ENCODE measurements around the gene KCNN3.
A peak's percentile ranks its signal among the peaks of the same experiment; 100 is the strongest.

KCNN3 gene

GRCh38 chr1:154813846-154814505 lies 56.1 kb downstream of the KCNN3 start:
- no peak for DNase-seq

DNA sequence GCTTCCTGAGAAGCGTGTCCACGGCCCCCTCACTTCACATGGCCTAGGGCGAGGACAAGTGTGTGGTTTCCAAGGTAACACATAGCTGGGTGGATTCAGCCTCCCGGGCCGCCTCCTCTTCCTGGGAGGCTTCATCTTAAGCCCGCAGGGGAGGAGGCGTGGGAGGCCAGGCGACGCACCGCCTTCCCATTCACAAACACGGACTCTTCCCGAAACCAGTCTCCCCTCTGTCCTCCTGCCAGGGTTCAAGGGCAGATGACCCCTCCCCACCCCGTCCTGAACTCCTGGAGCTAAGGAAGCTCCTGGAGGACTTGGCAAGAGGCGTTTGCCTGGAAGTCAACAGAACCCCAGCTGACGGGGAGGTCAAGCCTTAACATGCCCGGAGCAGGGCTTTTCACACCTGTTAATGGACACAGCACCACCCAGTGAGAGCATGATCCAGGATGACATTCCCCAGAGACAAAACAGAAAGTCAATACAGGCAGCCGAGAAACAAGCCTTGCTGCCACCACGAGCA lies 56.7 kb downstream of the KCNN3 start:
- DNase-seq: no peak

GRCh38 chr1:154812877-154813276 lies 57.2 kb downstream of the KCNN3 start:
- no peak for DNase-seq

DNA sequence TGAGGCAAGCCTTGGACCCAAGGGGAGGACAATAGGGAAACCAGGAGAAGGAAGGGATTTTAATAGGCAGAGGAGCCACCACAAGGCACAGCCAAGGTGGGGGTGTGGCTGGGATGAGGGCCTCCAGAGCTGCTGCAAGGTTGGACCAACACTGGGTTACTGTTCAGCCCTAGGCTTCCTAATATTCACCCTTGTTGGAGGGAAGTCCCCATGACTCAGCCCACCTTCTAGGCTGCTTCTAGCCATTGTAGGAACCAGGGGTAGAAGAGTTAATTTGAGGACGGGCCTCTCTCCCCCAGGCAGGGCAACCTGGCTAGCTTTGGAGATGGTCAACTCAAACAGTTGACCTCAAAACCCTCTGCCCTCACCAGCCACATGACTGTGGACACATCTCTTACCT lies 59.5 kb downstream of the KCNN3 start:
- no peak for DNase-seq

- DNase-seq: no peak
Measured at GRCh38 chr1:154809436-154810413, 60.4 kb downstream of the KCNN3 start.

GRCh38 chr1:154808909-154809262 lies 61.2 kb downstream of the KCNN3 start:
- no peak for DNase-seq

GRCh38 chr1:154808261-154808908 lies 61.7 kb downstream of the KCNN3 start:
- no peak for DNase-seq

- DNase-seq: no peak
Measured at GRCh38 chr1:154807048-154807591, 63.0 kb downstream of the KCNN3 start.

DNA sequence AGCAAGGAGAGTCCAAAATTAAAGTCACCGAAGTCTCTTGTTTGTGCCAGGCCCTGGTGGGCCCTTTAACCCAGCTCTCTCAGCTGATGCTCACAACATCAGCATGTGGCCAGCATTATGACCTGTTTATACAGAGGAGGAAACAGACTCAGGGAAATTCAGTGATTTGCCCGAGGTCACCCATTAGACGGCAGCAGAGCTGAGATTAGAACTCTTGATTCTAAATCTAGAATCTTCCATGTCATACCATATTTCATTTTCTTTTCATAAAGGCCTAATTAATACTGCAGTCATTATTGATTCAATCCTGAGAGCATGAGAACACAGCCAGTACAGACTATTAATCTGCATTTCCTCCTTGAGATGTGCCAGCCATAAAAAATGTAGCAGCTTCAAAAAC lies 63.7 kb downstream of the KCNN3 start:
- DNase-seq: no peak

DNA sequence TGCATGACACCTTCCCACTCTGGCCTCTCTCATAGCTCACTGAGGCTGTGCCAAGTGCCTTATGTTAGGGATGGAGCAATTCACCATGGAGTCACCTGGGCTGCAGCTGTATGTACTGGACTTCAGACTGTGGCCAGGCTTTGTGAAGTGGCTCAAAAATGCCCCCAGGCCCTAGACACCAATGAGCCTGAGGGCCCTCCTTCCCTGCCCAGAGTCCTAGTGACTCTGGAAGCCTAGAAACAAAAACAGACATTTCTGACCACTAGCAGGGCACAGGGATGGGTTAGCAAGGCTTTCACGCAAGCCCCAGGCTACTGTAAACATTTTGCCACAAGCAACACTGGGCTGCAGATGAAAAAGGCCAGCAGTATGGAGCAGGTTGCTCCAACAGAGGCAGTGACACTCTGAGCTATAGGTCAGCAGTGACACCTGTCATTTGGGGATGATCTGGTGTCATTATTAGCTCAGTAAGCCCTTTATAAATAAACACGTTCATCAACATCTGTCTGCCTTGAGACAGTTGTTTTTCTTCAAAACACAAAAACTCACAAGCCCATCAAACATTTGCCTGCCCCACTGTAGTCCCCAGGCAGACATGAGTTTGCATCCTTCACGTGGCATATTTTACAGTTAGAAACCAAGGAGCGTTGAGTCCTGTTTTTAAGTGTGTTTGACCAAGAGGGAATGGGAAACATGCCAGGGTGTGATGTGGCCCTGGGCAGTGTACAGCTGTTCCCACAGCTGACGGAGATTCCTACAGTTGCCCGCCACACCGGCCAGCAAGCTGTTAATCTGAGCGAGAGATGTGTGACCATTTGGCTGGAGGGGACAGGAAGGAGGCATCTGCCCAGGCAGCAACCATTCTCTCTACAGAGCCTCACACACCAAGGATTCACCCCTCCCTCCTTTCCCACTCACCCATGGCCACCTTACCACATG lies 66.8 kb downstream of the KCNN3 start:
- peak; percentile 63 for DNase-seq

DNA sequence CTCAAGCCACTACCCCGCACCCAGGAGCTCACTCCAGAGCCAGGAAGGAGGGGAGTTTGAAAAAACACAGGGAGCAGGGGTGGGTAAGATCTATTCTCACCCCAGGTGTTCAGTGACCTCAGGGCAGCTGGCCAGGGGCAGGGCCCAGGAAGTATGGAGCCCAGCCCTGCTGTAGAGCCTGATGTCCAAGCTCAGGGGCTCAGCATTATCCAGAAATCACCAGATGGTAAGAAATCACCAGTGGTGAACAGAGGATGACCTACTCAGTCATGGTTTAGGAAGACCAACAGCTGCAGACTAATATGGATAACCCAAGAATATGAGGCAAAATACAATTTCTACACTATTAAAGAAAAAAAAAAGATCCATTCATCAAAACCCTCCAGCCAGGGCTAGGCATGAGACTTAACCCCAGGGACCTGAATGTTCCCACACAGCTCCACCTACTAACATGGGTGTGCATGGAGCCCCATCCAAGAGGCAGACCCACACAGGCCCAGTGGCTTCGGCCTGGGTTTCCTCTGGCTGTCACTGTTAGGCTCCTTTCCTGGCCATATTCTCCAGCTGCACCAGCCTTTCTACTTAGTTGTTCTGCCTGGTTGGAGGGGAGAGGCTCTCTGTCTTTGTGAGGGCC lies 67.6 kb downstream of the KCNN3 start:
- DNase-seq: no peak

GRCh38 chr1:154801234-154802011 lies 68.7 kb downstream of the KCNN3 start:
- DNase-seq: peak; percentile 80

- DNase-seq: no peak
Measured at GRCh38 chr1:154799188-154799587, 70.9 kb downstream of the KCNN3 start.

- no peak for DNase-seq
Measured at GRCh38 chr1:154798645-154799044, 71.4 kb downstream of the KCNN3 start.

- no peak for DNase-seq
Measured at GRCh38 chr1:154797175-154797574, 72.9 kb downstream of the KCNN3 start.

DNA sequence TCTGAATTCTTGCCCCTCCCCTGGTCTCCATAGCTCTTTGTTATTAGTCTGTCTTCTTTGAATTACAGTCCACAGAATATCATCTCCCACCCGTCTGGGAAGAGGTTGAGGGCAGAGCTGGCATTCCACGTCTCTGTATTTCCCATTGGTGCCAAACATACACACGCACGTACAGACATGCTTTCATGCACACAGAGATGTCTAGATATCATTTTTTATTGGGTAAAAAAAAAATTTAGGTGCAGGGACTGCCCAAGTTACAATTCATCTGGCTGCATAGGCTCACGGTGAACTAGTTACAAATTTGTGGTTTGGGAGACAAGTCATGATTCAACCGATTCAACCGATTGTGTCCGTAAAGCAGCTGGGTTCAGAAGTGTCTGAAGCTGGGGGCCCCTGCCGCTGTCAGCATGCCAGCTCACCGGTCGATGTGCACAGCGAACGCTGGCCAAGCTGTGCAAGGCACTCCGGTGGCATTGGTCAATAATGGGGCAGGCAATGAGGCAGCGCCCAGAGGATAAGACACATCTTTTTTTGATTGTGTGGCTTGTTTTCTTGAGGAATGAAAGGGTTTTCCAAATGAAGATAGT lies 73.7 kb downstream of the KCNN3 start:
- DNase-seq: no peak

- DNase-seq: no peak
Measured at GRCh38 chr1:154794608-154795007, 75.5 kb downstream of the KCNN3 start.

DNA sequence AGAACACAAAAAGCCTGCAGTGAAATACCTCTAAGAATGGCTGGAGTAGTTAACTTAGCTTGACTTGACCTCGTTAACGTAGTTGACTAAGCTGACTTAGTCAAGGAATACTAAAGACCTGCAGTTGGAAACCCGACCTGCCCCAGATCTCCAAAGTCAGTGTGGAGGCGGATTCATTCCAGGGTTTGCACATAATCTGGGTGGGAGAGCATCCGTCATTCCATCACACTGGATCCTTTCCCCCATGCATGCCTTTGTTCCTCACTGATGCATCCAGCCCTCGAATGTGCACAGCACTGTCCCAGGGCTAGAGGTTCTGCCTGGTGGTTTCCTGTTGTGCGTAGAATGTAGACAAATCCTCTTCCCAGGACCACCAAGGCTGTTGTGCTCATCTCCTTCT lies 76.4 kb downstream of the KCNN3 start:
- DNase-seq: no peak

DNA sequence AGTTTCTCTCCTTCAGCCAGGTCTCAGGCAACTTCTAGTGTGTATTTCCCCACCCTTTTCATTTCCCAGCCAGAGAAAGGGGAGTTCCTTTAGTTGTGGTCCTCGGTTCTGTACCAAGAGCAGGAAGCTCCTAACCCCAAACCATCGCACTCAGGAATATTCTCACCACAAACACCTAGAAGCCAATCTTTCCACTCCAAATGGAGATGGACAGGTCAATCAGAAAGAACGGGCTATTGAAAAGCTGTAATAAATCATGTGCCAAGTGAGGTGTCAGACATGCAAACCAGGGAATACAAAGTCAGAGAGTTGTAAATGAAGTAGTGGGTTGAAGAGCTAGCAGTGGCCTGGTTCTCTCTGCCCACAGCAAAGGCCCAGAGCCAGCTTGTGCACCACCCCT lies 77.2 kb downstream of the KCNN3 start:
- DNase-seq: no peak
